HEK293T (cell line): Measurements from ENCODE around the gene SLC22A13.

ENCODE experiments used
- ELF4 ChIP-seq: fragments of 450-650 bp; IDR thresholded peaks from 2 replicates; pipeline ENCODE4 v1.6.1; 2017; ENCODE audit warnings: antibody characterized with exemption
- FOXK2 ChIP-seq: fragments of 450-650 bp; IDR thresholded peaks from 2 replicates; pipeline ENCODE4 v1.6.1; 2016; ENCODE audit warnings: mild to moderate bottlenecking
- FOXM1 ChIP-seq: fragments of 450-650 bp; IDR thresholded peaks from 2 replicates; pipeline ENCODE4 v1.6.1; 2017; ENCODE audit warnings: mild to moderate bottlenecking, borderline replicate concordance
- HDGF ChIP-seq: fragments of 450-650 bp; IDR thresholded peaks from 2 replicates; pipeline ENCODE4 v1.6.1; 2017; ENCODE audit warnings: antibody characterized with exemption, borderline replicate concordance
- SP1 ChIP-seq: fragments of 450-650 bp; IDR thresholded peaks from 2 replicates; pipeline ENCODE4 v1.6.1; 2017
- SUZ12 ChIP-seq: fragments of 450-650 bp; IDR thresholded peaks from 2 replicates; pipeline ENCODE4 v1.6.1; 2016; ENCODE audit warnings: mild to moderate bottlenecking
- TARDBP ChIP-seq: fragments of 450-650 bp; IDR thresholded peaks from 2 replicates; pipeline ENCODE4 v1.6.1; 2016
- ZNF384 ChIP-seq: fragments of 450-650 bp; IDR thresholded peaks from 2 replicates; pipeline ENCODE4 v1.6.1; 2016

- TF ChIP-seq ZNF384 (no peak), FOXK2 (no peak), TARDBP (no peak), SUZ12 (no peak), ELF4 (no peak), SP1 (no peak), FOXM1 (no peak), HDGF (no peak)
Measured at GRCh38 chr3:38268522-38268921, 2.9 kb downstream of the SLC22A13 start.
